ENCODE data around the gene BRMS1.
A peak's percentile ranks its signal among the peaks of the same experiment; 100 is the strongest.
"Not testable (repeated sequence)": the region's sequence is repeated elsewhere in the genome, so short reads cannot be mapped to it uniquely, and the experiment has no call there.

Gene BRMS1

GRCh38 chr11:66344550-66345315 lies at the start of gene BRMS1:
Gene BRMS1, minus strand, starts transcription at chr11:66345104. Its CDS starts 2,870 bp downstream, at chr11:66342234.
- peaks cover 23 to 42% of the 10 kb centered on the region in 2 donors for H3K4me1 ChIP-seq (ENCODE audit: control insufficient read depth in 1 of 2, insufficient read depth in 2 of 2, low read length in 2 of 2)
- peak within 1 kb of the TSS; percentile 89 to 93 for H3K4me3 ChIP-seq (ENCODE audit: low read depth in 1 of 2, low read length in 2 of 2)
- peaks cover 24 to 28% of the 10 kb centered on the region in 2 donors for H3K36me3 ChIP-seq (ENCODE audit: control insufficient read depth in 1 of 2, insufficient read depth in 2 of 2, low read length in 2 of 2)
- peak within 1 kb of the TSS; percentile 70 for H3K27ac ChIP-seq (ENCODE audit: low read length)
- H3K27me3 ChIP-seq (ENCODE audit: low read depth, low read length): no peaks in the 10 kb centered on the region
- H3K9me3 ChIP-seq (ENCODE audit: control insufficient read depth in 1 of 2, low read length in 2 of 2): no peaks in the 10 kb centered on the region

- Histone ChIP-seq H3K36me3 (ENCODE audit: control insufficient read depth in 1 of 2, insufficient read depth in 2 of 2, low read length in 2 of 2) (no peaks in the 10 kb centered on the region), H3K4me3 (ENCODE audit: low read depth in 1 of 2, low read length in 2 of 2) (no peak overlapping the region), H3K4me1 (ENCODE audit: control insufficient read depth in 1 of 2, insufficient read depth in 2 of 2, low read length in 2 of 2) (no peaks in the 10 kb centered on the region), H3K9me3 (ENCODE audit: control insufficient read depth in 1 of 2, low read length in 2 of 2) (no peaks in the 10 kb centered on the region), H3K27me3 (ENCODE audit: low read depth, low read length) (no peaks in the 10 kb centered on the region), H3K27ac (ENCODE audit: low read length) (no peak overlapping the region)
Observed at GRCh38 chr11:66393954-66394353, 49.0 kb upstream of the BRMS1 start.

DNA sequence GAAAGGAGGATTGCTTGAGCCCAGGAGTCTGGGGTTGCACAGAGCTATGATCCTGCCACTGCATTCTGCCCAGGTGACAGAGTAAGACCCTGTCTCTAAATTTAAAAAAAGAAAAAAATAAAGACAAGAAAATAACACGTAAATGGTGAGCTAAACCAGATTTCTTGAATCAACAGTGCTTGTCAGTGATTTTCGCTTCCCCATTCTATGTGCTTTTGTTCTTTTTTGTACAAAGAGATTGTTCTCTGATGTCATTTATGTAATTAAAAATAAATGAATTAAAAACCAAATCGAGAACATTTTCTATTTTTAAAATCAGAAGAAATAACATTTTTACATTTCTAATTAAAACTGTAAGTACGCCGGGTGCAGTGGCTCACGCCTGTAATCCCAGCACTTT lies 46.4 kb upstream of the BRMS1 start:
- Histone ChIP-seq H3K27ac (ENCODE audit: low read length) (no peak overlapping the region), H3K4me3 (ENCODE audit: low read depth in 1 of 2, low read length in 2 of 2) (no peak overlapping the region), H3K27me3 (ENCODE audit: low read depth, low read length) (no peaks in the 10 kb centered on the region), H3K36me3 (ENCODE audit: control insufficient read depth in 1 of 2, insufficient read depth in 2 of 2, low read length in 2 of 2) (no peaks in the 10 kb centered on the region), H3K9me3 (ENCODE audit: control insufficient read depth in 1 of 2, low read length in 2 of 2) (no peaks in the 10 kb centered on the region), H3K4me1 (ENCODE audit: control insufficient read depth in 1 of 2, insufficient read depth in 2 of 2, low read length in 2 of 2) (peaks cover 0 to 2% of the 10 kb centered on the region in 2 donors)

- no peaks in the 10 kb centered on the region for H3K36me3 ChIP-seq (ENCODE audit: control insufficient read depth in 1 of 2, insufficient read depth in 2 of 2, low read length in 2 of 2)
- H3K4me3 ChIP-seq (ENCODE audit: low read depth in 1 of 2, low read length in 2 of 2): no peak overlapping the region
- no peak overlapping the region for H3K27ac ChIP-seq (ENCODE audit: low read length)
- H3K9me3 ChIP-seq (ENCODE audit: control insufficient read depth in 1 of 2, low read length in 2 of 2): no peaks in the 10 kb centered on the region
- peaks cover 0 to 4% of the 10 kb centered on the region in 2 donors for H3K4me1 ChIP-seq (ENCODE audit: control insufficient read depth in 1 of 2, insufficient read depth in 2 of 2, low read length in 2 of 2)
- no peaks in the 10 kb centered on the region for H3K27me3 ChIP-seq (ENCODE audit: low read depth, low read length)
Observed at GRCh38 chr11:66388780-66389386, 44.0 kb upstream of the BRMS1 start.

- no peaks in the 10 kb centered on the region for H3K27me3 ChIP-seq (ENCODE audit: low read depth, low read length)
- H3K27ac ChIP-seq (ENCODE audit: low read length): no peak overlapping the region
- H3K4me1 ChIP-seq (ENCODE audit: control insufficient read depth in 1 of 2, insufficient read depth in 2 of 2, low read length in 2 of 2): peaks cover 0 to 4% of the 10 kb centered on the region in 2 donors
- no peaks in the 10 kb centered on the region for H3K9me3 ChIP-seq (ENCODE audit: control insufficient read depth in 1 of 2, low read length in 2 of 2)
- H3K4me3 ChIP-seq (ENCODE audit: low read depth in 1 of 2, low read length in 2 of 2): peak overlapping the region; percentile 41 to 44
- H3K36me3 ChIP-seq (ENCODE audit: control insufficient read depth in 1 of 2, insufficient read depth in 2 of 2, low read length in 2 of 2): no peaks in the 10 kb centered on the region
Observed at GRCh38 chr11:66386171-66387069, 41.5 kb upstream of the BRMS1 start.

- not testable (repeated sequence) for H3K9me3 ChIP-seq (ENCODE audit: control insufficient read depth in 1 of 2, low read length in 2 of 2); H3K27me3 ChIP-seq (ENCODE audit: low read depth, low read length); H3K27ac ChIP-seq (ENCODE audit: low read length); H3K4me1 ChIP-seq (ENCODE audit: control insufficient read depth in 1 of 2, insufficient read depth in 2 of 2, low read length in 2 of 2); H3K4me3 ChIP-seq (ENCODE audit: low read depth in 1 of 2, low read length in 2 of 2); H3K36me3 ChIP-seq (ENCODE audit: control insufficient read depth in 1 of 2, insufficient read depth in 2 of 2, low read length in 2 of 2)
Observed at GRCh38 chr11:66384316-66384715, 39.4 kb upstream of the BRMS1 start.

- H3K4me3 ChIP-seq (ENCODE audit: low read depth in 1 of 2, low read length in 2 of 2); H3K4me1 ChIP-seq (ENCODE audit: control insufficient read depth in 1 of 2, insufficient read depth in 2 of 2, low read length in 2 of 2); H3K27me3 ChIP-seq (ENCODE audit: low read depth, low read length); H3K27ac ChIP-seq (ENCODE audit: low read length); H3K9me3 ChIP-seq (ENCODE audit: control insufficient read depth in 1 of 2, low read length in 2 of 2); H3K36me3 ChIP-seq (ENCODE audit: control insufficient read depth in 1 of 2, insufficient read depth in 2 of 2, low read length in 2 of 2): not testable (repeated sequence)
Observed at GRCh38 chr11:66380264-66380663, 35.4 kb upstream of the BRMS1 start.

DNA sequence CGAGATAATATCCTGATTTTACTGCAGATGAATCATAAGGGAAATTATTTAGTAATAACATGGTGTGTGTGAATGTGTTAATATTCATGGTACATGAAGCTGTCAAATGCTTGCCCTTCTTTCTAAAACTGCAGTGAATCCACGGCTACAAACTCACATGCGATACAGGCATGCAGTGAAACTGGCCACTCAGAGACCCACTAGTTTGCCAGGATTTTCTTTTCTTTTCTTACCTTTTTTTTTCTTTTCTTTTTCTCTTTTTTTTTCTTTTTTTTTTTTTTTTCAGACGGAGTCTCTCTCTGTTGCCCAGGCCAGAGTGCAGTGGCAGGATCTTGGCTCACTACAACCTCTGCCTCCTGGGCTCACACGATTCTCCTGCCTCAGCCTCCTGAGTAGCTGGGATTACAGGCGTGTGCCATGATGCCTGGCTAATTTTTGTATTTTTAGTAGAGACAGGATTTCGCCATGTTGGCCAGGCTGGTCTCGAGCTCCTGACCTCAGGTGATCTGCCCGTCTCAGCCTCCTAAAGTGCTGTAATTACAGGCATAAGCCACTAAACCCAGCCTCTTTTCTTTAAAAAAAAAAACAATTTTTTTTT lies 28.9 kb upstream of the BRMS1 start:
- H3K36me3 ChIP-seq (ENCODE audit: control insufficient read depth in 1 of 2, insufficient read depth in 2 of 2, low read length in 2 of 2); H3K4me3 ChIP-seq (ENCODE audit: low read depth in 1 of 2, low read length in 2 of 2); H3K27ac ChIP-seq (ENCODE audit: low read length); H3K9me3 ChIP-seq (ENCODE audit: control insufficient read depth in 1 of 2, low read length in 2 of 2); H3K27me3 ChIP-seq (ENCODE audit: low read depth, low read length): not testable (repeated sequence)
- H3K4me1 ChIP-seq (ENCODE audit: control insufficient read depth in 1 of 2, insufficient read depth in 2 of 2, low read length in 2 of 2): peaks cover 0 to 18% of the 10 kb centered on the region in 2 donors

DNA sequence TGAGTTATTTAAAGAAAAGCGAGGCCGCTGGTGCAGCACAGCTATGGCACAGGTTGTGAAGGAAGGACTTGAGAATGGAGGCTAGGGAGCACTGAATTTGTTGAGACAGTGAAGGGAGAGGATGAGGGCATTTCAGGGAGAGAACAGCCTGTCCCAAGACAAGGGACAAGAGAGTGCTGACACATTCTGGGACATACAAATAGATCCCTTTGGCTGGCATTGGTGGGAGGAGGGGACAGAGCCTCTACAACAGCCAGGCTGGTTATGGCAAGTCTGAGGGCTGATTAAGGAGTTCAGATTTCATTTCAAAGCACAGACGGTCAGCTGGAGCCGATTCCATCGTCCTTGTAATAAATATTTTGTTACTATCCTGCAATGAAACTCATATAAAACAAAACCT lies 28.4 kb upstream of the BRMS1 start:
- no peaks in the 10 kb centered on the region for H3K9me3 ChIP-seq (ENCODE audit: control insufficient read depth in 1 of 2, low read length in 2 of 2)
- H3K4me3 ChIP-seq (ENCODE audit: low read depth in 1 of 2, low read length in 2 of 2): no peak overlapping the region
- peaks cover 0 to 18% of the 10 kb centered on the region in 2 donors for H3K4me1 ChIP-seq (ENCODE audit: control insufficient read depth in 1 of 2, insufficient read depth in 2 of 2, low read length in 2 of 2)
- H3K27ac ChIP-seq (ENCODE audit: low read length): no peak overlapping the region
- no peaks in the 10 kb centered on the region for H3K36me3 ChIP-seq (ENCODE audit: control insufficient read depth in 1 of 2, insufficient read depth in 2 of 2, low read length in 2 of 2)
- H3K27me3 ChIP-seq (ENCODE audit: low read depth, low read length): no peaks in the 10 kb centered on the region

DNA sequence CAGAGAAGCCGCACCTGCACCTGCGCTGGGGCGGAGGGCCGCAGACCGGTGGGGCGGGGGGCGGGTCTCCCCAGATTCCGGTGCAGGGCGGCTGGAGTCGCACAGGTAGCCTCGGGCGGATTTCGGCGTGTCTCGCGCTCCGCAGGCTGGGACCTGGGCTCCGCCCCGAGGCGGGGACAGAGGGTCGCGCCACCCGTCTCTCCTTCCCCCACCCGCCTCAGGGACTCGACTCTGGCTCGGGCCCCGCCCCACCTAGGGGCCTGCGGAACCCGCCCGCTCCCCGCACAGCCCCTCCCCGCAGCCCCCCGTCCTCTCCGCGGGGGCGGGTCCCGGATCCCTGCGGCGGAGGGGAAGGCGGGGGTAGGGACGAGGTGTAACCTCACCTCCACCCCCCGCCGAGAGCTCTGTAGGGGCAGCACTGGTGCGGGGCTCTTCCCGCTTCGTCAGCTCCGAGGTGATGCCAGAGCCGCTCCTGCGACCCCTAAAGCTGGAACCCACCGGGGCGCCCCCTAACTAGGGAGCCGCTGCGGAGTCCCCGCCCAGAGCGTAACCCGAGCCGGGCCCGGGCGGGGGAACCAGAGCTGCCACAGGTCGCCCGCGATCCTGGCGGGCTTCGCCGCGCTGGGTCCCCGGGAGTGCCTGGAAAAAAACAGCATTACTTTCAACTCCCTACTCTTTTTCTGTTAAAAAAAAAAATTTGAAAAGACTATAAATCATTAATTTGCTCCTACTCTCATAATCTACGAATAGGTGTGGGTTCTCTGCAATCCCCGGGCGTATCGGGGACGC lies 26.9 kb upstream of the BRMS1 start, which contains the start of gene SLC29A2:
TSS of gene SLC29A2 (minus strand) at position 134 of the 789 bp plus-strand sequence. CDS start 169 bp downstream, outside the sequence.
- Histone ChIP-seq H3K4me3 (ENCODE audit: low read depth in 1 of 2, low read length in 2 of 2) (peak within 1 kb of the TSS; percentile 42 to 82), H3K36me3 (ENCODE audit: control insufficient read depth in 1 of 2, insufficient read depth in 2 of 2, low read length in 2 of 2) (no peaks in the 10 kb centered on the region), H3K9me3 (ENCODE audit: control insufficient read depth in 1 of 2, low read length in 2 of 2) (no peaks in the 10 kb centered on the region), H3K4me1 (ENCODE audit: control insufficient read depth in 1 of 2, insufficient read depth in 2 of 2, low read length in 2 of 2) (peaks cover 0 to 18% of the 10 kb centered on the region in 2 donors), H3K27me3 (ENCODE audit: low read depth, low read length) (no peaks in the 10 kb centered on the region), H3K27ac (ENCODE audit: low read length) (peak within 1 kb of the TSS; percentile 51)
